SK-N-SH treated with all-trans-retinoic acid at 6 μM for 48 hours (cell line): ENCODE measurements around the gene CTLA4.

Experiments
- BACH2 ChIP-seq: fragments of 250-450 bp; sonication (Bioruptor Pico); IDR thresholded peaks from 2 replicates; pipeline ENCODE4 v1.9.0; 2021; ENCODE audit warnings: mild to moderate bottlenecking, borderline replicate concordance
- CREB5 ChIP-seq: fragments of 250-450 bp; sonication (Bioruptor Pico); IDR thresholded peaks from 2 replicates; pipeline ENCODE4 v1.5.1; 2020; ENCODE audit warnings: low read depth, mild to moderate bottlenecking, moderate library complexity
- CSRNP3 ChIP-seq: fragments of 250-450 bp; sonication (Bioruptor Pico); IDR thresholded peaks from 2 replicates; pipeline ENCODE4 v1.5.1; 2021; ENCODE audit warnings: mild to moderate bottlenecking, moderate library complexity
- SNAI2 ChIP-seq: fragments of 250-450 bp; sonication (Bioruptor Pico); IDR thresholded peaks from 2 replicates; pipeline ENCODE4 v1.5.0; 2020; ENCODE audit warnings: mild to moderate bottlenecking, moderate library complexity
- ZFP3 ChIP-seq: fragments of 250-450 bp; sonication (Bioruptor Pico); IDR thresholded peaks from 2 replicates; pipeline ENCODE4 v1.5.0; 2020; ENCODE audit warnings: mild to moderate bottlenecking, moderate library complexity
- ZNF70 ChIP-seq: fragments of 450-650 bp; formaldehyde crosslinking; IDR thresholded peaks from 2 replicates; pipeline ENCODE4 v1.5.0; 2020; ENCODE audit warnings: mild to moderate bottlenecking, moderate library complexity

- no peak for TF ChIP-seq ZFP3 (CRISPR knock-in tag)
- no peak for TF ChIP-seq BACH2 (CRISPR knock-in tag)
- no peak for TF ChIP-seq CREB5 (CRISPR knock-in tag)
- TF ChIP-seq CSRNP3 (CRISPR knock-in tag): no peak
- TF ChIP-seq ZNF70 (CRISPR knock-in tag): no peak
- no peak for TF ChIP-seq SNAI2 (CRISPR knock-in tag)
Measured at GRCh38 chr2:203913947-203914346, 46.4 kb downstream of the CTLA4 start.
